Muscle of arm (tissue), 14 donors: ENCODE data around the gene NCBP1. TPM values are rescaled to one million over a fixed set of nuclear protein-coding genes. Genes with fewer than 3 reads are reported as not detected.
A peak's percentile ranks its signal among the peaks of the same experiment; 100 is the strongest.
"Not testable (repeated sequence)": the region's sequence is repeated elsewhere in the genome, so short reads cannot be mapped to it uniquely, and the experiment has no call there.

ENCODE experiments used
- DNase-seq: peaks from one replicate; pipeline ENCODE4 v3.0.0-alpha.2; 2013
- long read RNA-seq, 11 donors: transcript quantifications; one replicate each; lab custom pipeline, GENCODE V29; 2026
- polyA plus RNA-seq, 12 donors: library from polyadenylated mRNA; unstranded; fragments of 120-200 nt; gene quantifications; one replicate each; pipeline ENCODE4 v1.2.1, GENCODE V29; 2013; ENCODE audit not compliant: insufficient read length in 12 of 12

NCBP1 gene
- polyA plus RNA-seq = 10 to 100 TPM in 11 of 12 donors, not detected in 1; 29.0 to 49.3 (median 41.6) TPM
- long read RNA-seq, donor 1, full-length matches to known transcripts = 1 of 96 reads
- long read RNA-seq, donor 1, partial matches to known transcripts = 95 of 96 reads
- long read RNA-seq, donor 1, other reads (novel, unspliced or antisense) = 0 of 96 reads
- long read RNA-seq, donor 2, full-length matches to known transcripts = 12 of 58 reads
- long read RNA-seq, donor 2, partial matches to known transcripts = 46 of 58 reads
- long read RNA-seq, donor 2, other reads (novel, unspliced or antisense) = 0 of 58 reads
- long read RNA-seq, donor 3, full-length matches to known transcripts = 2 of 16 reads
- long read RNA-seq, donor 3, partial matches to known transcripts = 14 of 16 reads
- long read RNA-seq, donor 3, other reads (novel, unspliced or antisense) = 0 of 16 reads
- long read RNA-seq, donor 4, full-length matches to known transcripts = 3 of 9 reads
- long read RNA-seq, donor 4, partial matches to known transcripts = 6 of 9 reads
- long read RNA-seq, donor 4, other reads (novel, unspliced or antisense) = 0 of 9 reads
- long read RNA-seq, donor 5 = 0 reads
- long read RNA-seq, donor 6, full-length matches to known transcripts = 3 of 3 reads
- long read RNA-seq, donor 6, partial matches to known transcripts = 0 of 3 reads
- long read RNA-seq, donor 6, other reads (novel, unspliced or antisense) = 0 of 3 reads
- long read RNA-seq, donor 7, full-length matches to known transcripts = 2 of 2 reads
- long read RNA-seq, donor 7, partial matches to known transcripts = 0 of 2 reads
- long read RNA-seq, donor 7, other reads (novel, unspliced or antisense) = 0 of 2 reads
- long read RNA-seq, donor 8, full-length matches to known transcripts = 9 of 40 reads
- long read RNA-seq, donor 8, partial matches to known transcripts = 31 of 40 reads
- long read RNA-seq, donor 8, other reads (novel, unspliced or antisense) = 0 of 40 reads
- long read RNA-seq, donor 9, full-length matches to known transcripts = 3 of 3 reads
- long read RNA-seq, donor 9, partial matches to known transcripts = 0 of 3 reads
- long read RNA-seq, donor 9, other reads (novel, unspliced or antisense) = 0 of 3 reads
- long read RNA-seq, donor 10, full-length matches to known transcripts = 2 of 26 reads
- long read RNA-seq, donor 10, partial matches to known transcripts = 24 of 26 reads
- long read RNA-seq, donor 10, other reads (novel, unspliced or antisense) = 0 of 26 reads
- long read RNA-seq, donor 11, full-length matches to known transcripts = 5 of 38 reads
- long read RNA-seq, donor 11, partial matches to known transcripts = 33 of 38 reads
- long read RNA-seq, donor 11, other reads (novel, unspliced or antisense) = 0 of 38 reads

DNA sequence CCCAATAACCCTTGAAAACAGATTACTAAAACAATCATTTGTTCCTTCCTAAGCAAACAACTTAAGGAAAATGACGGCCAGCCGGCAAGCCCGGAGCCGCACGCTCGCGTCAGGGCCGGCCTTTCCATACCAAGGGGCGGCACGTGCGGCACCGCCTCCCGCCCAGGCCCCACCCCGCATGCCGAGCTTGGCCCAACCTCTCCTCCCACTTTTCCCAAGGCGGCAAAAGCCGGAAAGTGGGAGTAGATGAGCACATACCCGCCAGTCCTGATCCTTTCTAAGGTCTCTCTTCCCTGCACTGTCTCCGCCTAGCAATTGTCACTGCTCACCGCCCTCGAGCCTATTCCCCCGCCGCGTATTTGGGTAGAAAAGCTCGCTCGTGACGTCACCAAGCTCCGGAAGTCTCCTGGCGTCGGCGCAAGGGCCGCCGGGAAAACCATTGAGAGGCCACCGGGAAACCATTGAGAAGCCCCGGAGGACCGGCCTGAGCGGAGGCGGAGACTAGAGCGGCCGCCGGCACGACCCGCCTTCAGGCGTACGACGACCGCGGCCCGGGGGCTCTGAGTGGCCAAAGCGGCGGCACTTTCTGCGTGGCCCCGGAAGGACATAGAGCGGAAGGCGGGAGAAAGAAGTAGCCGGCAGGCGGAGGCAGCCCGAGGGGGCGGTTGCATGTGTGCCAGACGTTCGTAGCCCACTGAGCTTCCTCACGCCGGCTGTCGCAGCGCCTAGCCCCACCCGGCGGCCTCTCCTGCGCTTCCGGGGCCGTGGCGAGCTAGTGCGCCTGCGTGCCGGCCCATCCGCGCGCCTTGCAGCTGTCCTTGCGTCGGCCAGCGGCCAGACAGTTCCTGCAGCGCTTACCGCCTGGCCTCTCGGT lies at the start of gene NCBP1, which contains the start of gene TSTD2:
Gene NCBP1 (plus strand): TSS at position 837 of the 874 bp plus-strand sequence. CDS start 61 bp downstream, outside the sequence.
Gene TSTD2 (minus strand): TSS at position 384 of the 874 bp plus-strand sequence. CDS start 5,806 bp downstream, outside the sequence.
- DNase-seq = peak; percentile 98

DNA sequence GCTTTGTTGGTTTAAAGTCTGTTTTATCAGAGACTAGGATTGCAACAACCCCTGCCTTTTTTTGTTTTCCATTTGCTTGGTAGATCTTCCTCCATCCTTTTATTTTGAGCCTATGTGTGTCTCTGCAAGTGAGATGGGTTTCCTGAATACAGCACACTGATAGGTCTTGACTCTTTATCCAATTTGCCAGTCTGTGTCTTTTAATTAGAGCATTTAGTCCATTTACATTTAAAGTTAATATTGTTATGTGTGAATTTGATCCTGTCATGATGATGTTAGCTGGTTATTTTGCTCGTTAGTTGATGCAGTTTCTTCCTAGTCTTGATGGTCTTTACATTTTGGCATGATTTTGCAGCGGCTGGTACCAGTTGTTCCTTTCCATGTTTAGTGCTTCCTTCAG lies 48.8 kb upstream of the NCBP1 start:
- DNase-seq = not testable (repeated sequence)

DNA sequence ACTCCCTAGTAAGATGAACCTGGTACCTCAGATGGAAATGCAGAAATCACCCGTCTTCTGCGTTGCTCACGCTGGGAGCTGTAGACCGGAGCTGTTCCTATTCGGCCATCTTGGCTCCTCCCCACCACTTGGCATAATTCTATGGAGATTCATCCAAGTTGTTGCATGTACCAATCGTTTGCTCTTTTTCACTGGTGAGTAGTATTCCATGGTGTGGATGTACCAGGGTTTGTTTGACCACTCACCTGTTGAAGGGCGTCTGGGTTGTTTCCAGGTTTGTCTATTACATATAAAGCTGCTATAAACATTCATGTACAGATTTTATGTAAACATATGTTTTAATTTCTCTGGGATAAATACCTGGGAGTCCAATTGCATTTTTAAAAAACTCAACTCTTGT lies 46.7 kb upstream of the NCBP1 start:
- DNase-seq = not testable (repeated sequence)

GRCh38 chr9:97591535-97591934 lies 42.1 kb upstream of the NCBP1 start:
- no peak for DNase-seq

- no peak for DNase-seq
Observed at GRCh38 chr9:97592126-97592525, 41.5 kb upstream of the NCBP1 start.

DNA sequence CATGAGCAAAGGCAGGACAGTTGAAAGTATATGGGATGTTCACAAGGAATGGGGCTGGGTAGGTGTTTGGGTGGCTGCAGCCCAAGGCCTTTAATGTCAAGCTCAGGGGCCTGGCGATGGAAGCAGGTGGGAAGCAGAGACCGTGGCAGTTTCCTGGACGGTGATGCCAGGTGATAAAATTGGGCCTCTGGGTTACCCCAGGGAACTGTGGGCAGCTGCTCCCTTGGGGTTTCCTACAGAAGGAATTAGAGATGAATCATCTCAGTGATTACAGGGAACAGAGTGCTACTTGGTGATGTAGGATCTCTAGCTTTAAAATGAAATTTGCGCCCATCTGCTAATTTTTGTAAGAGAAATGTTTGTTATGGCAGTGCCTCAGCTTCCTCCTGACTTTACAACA lies 39.7 kb upstream of the NCBP1 start:
- DNase-seq = no peak

DNA sequence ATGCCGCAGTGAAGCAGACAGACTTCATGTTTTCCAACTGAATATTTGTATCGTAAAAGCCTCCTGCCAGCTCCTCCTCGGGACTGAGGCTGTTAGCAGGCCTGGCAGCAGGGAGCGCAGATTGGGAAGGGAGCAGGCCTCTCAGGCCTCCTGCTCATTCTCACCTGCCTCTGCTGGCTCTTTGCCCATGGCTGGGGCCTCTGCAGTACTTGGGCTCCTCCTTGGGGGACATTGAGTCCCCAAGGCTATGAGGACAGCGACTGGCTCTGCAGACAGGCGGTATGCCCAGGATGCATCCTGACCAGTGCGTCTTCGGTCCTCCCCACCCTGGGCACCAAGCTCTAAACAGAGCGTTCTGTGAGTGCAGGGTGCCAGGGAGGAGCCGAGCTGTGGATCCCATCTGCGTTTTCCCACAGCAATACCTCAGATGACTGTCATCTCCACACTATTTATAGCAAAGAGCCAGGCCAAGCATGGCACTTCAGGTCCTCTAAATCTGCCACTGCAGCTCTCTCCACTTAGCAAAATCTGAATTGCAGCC lies 39.2 kb upstream of the NCBP1 start:
- no peak for DNase-seq

- no peak for DNase-seq
Observed at GRCh38 chr9:97596906-97597305, 36.7 kb upstream of the NCBP1 start.

DNA sequence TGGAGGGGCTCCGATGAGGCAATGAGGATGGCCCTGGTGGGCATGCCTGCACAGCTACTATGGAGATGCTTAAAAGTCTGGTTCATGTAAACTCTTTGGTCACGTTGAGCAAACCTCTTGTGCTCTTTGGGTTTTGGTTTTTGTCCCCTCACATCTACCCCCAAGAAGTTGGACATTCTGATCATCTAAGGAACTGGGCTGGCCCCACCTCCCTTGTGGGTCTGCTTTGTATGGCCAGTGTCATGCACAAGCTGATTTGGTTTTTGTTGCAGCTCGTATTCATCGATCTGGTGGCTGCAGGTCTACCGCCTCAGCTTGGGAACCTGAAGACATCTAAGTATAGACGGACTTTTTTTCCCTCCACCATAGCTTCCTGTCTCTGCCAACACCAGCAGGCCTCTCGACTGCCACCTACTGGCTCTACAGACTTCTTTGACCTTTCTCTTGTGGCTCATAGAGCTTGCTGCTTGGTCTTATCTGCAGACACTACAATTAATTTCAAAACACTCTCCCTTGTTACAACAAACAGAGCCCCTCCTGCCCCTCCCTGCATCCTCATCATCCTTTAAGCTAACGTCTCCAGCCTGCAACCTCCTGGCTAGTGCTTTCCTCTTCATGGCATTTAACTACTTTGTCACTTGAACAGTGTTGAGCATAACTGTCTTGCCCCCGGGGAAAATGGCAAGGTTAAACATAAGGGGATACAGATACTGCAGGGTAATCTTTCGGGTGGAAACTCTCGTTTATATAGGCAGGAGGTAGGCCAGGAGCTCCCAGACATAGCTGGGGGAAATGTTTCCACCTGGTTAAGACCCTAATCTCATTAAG lies 34.9 kb upstream of the NCBP1 start:
- DNase-seq = peak; percentile 72

GRCh38 chr9:97599314-97599846 lies 34.2 kb upstream of the NCBP1 start:
- no peak for DNase-seq

- no peak for DNase-seq
Observed at GRCh38 chr9:97600531-97601227, 32.9 kb upstream of the NCBP1 start.

GRCh38 chr9:97601228-97601898 lies 32.3 kb upstream of the NCBP1 start:
- no peak for DNase-seq

DNA sequence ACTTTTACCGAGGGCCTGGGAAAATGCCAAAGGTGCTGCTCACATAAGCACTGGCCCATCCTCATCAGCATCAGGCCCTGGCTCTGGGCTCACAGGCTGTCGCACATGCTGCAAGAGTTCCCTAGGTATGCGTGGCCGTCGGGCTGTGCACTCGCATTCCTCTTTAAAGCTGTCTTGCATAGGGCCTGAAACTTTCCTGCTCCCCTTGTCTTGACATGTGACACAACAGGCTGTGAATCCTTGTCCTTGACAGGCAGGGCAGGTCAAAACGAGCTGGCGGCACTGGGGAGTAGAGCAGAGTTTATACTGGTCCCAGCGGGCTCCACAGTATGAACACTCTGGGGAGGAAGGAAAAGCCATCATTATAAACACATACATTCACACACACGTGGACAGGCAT lies 31.2 kb upstream of the NCBP1 start:
- no peak for DNase-seq

GRCh38 chr9:97604901-97605645 lies 28.5 kb upstream of the NCBP1 start:
- DNase-seq = no peak

GRCh38 chr9:97615439-97616072 lies 18.1 kb upstream of the NCBP1 start:
- DNase-seq = peak; percentile 59

DNA sequence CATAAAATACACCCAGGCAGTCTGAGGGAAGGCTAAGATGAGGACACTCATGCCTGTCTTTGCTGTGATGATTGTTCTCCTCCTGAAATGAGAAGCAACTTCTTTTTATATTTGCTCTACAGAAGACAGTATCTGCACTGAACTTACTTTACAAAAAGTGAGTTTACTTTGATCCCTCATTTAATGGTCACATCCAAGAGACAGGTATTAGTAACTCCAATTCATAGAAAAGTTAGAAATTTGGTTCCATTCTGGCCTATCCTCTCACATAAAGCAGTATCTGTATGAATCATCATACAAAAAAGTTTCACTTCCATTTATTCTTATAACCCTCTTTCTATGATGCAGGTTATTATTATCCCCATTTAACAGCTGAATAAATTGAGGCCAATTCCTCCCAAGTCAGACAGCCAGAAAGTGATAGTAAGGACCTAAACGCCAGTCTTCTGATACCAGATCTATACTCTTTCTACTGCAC lies 15.6 kb upstream of the NCBP1 start:
- no peak for DNase-seq
